Transverse colon (tissue), 4 donors: ENCODE measurements around the gene ITGB2.

Experiments used
- CTCF ChIP-seq, 5 experiments: fragments of 200-600 bp in 3 of 5; fragments of 450-650 bp in 2 of 5; sonication (generic) in 3 of 5; IDR thresholded peaks; 1 replicate in 2 of 5; 2 replicates in 3 of 5; pipeline ENCODE4 v1.5.1; 2016 to 2017; ENCODE audit warnings: antibody characterized with exemption in 5 of 5, inconsistent platforms in 3 of 5, mild to moderate bottlenecking in 2 of 5, moderate library complexity in 1 of 5
- POLR2A ChIP-seq: fragments of 450-650 bp; IDR thresholded peaks from one replicate; pipeline ENCODE4 v1.6.1; 2016; ENCODE audit warnings: antibody characterized with exemption, mild to moderate bottlenecking, moderate library complexity
- POLR2AphosphoS5 ChIP-seq, 3 donors: sonication (generic); formaldehyde crosslinking; IDR thresholded peaks; one replicate each; pipeline ENCODE4 v1.6.1; 2016; ENCODE audit warnings: antibody characterized with exemption in 3 of 3

GRCh38 chr21:44932408-44933181 is 11.9 kb upstream of the ITGB2 start:
- TF ChIP-seq POLR2AphosphoS5 (IDR thresholded peaks at IDR 0.05) = no peak
- peak; percentile 26 to 59 (median 40) for TF ChIP-seq CTCF (IDR thresholded peaks at IDR 0.05)
- no peak for TF ChIP-seq POLR2A
